Measurements from ENCODE around the gene PRUNE2.

DNA sequence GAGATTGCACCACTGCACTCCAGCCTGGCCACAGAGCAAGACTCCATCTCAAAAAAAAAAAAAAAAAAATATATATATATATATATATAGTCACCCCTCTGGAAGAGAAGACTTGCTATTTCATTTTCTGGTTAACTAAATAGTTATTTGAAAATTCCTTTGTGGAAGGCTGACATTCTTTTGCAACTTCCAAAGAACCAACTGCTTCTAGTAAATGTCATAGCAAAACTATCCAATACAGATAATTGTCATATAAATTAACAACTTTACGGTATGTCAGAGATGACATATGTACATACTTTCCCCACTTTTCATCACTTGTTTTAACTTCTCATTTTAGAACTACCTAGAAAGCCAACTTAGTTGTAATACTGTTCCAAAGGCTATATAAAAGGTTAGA, 50.9 kb downstream of the PRUNE2 start:
- TF ChIP-seq POLR2A (IDR thresholded peaks at IDR 0.05) = no peak
- TF ChIP-seq, protein P1, sequence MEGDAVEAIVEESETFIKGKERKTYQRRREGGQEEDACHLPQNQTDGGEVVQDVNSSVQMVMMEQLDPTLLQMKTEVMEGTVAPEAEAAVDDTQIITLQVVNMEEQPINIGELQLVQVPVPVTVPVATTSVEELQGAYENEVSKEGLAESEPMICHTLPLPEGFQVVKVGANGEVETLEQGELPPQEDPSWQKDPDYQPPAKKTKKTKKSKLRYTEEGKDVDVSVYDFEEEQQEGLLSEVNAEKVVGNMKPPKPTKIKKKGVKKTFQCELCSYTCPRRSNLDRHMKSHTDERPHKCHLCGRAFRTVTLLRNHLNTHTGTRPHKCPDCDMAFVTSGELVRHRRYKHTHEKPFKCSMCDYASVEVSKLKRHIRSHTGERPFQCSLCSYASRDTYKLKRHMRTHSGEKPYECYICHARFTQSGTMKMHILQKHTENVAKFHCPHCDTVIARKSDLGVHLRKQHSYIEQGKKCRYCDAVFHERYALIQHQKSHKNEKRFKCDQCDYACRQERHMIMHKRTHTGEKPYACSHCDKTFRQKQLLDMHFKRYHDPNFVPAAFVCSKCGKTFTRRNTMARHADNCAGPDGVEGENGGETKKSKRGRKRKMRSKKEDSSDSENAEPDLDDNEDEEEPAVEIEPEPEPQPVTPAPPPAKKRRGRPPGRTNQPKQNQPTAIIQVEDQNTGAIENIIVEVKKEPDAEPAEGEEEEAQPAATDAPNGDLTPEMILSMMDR (IDR thresholded peaks at IDR 0.05) = no peak
- TF ChIP-seq POLR2AphosphoS5 (IDR thresholded peaks at IDR 0.05) = no peak
